Measurements from ENCODE around the gene DUSP1.

- TF ChIP-seq, protein P1, sequence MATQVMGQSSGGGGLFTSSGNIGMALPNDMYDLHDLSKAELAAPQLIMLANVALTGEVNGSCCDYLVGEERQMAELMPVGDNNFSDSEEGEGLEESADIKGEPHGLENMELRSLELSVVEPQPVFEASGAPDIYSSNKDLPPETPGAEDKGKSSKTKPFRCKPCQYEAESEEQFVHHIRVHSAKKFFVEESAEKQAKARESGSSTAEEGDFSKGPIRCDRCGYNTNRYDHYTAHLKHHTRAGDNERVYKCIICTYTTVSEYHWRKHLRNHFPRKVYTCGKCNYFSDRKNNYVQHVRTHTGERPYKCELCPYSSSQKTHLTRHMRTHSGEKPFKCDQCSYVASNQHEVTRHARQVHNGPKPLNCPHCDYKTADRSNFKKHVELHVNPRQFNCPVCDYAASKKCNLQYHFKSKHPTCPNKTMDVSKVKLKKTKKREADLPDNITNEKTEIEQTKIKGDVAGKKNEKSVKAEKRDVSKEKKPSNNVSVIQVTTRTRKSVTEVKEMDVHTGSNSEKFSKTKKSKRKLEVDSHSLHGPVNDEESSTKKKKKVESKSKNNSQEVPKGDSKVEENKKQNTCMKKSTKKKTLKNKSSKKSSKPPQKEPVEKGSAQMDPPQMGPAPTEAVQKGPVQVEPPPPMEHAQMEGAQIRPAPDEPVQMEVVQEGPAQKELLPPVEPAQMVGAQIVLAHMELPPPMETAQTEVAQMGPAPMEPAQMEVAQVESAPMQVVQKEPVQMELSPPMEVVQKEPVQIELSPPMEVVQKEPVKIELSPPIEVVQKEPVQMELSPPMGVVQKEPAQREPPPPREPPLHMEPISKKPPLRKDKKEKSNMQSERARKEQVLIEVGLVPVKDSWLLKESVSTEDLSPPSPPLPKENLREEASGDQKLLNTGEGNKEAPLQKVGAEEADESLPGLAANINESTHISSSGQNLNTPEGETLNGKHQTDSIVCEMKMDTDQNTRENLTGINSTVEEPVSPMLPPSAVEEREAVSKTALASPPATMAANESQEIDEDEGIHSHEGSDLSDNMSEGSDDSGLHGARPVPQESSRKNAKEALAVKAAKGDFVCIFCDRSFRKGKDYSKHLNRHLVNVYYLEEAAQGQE (IDR thresholded peaks at IDR 0.05; ENCODE audit: insufficient read depth in 1 of 2, low read depth in 2 of 2, low read length in 2 of 2) = no peak
- no peak for TF ChIP-seq POLR2AphosphoS5 (IDR thresholded peaks at IDR 0.05; ENCODE audit: low read depth, low read length)
These were observed 22.8 kb upstream of the DUSP1 start for GRCh38 chr5:172793577-172794488.

Data from PFSK-1 (cell line).